Neural progenitor cell (in vitro differentiated cells): ENCODE data around the gene THSD4.

ENCODE experiments used
- EZH2 ChIP-seq: fragments of 200-600 bp; sonication (generic); IDR thresholded peaks from 2 replicates; pipeline ENCODE4 v1.6.1; 2017; ENCODE audit warnings: antibody characterized with exemption, mild to moderate bottlenecking, moderate library complexity
- EZH2phosphoT487 ChIP-seq: fragments of 200-600 bp; sonication (generic); IDR thresholded peaks from 2 replicates; pipeline ENCODE4 v1.6.1; 2017; ENCODE audit warnings: antibody characterized with exemption
- TF ChIP-seq, protein P1 (sequence below): fragments of 200-600 bp; sonication (generic); IDR thresholded peaks from 2 replicates; pipeline ENCODE4 v1.5.1; 2017; ENCODE audit warnings: antibody characterized with exemption, mild to moderate bottlenecking

DNA sequence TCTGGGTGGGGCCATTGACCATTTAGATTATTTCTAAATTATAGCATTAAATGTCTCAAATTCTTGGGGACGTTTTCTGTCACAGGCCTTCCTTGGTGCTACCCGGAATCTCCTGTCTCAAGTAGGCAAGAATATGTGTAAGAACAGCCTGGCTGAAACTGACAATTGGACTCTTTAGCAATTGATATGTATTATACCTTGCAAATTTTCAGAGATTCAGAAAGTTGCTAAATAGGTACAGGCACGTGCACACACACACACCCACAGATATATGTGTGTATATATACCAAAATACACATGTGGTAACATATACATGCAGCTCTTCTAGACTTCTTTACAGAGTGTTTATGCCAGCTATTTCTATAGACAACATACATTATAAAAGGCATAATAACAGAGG is 481.9 kb downstream of the THSD4 start:
- TF ChIP-seq, protein P1, sequence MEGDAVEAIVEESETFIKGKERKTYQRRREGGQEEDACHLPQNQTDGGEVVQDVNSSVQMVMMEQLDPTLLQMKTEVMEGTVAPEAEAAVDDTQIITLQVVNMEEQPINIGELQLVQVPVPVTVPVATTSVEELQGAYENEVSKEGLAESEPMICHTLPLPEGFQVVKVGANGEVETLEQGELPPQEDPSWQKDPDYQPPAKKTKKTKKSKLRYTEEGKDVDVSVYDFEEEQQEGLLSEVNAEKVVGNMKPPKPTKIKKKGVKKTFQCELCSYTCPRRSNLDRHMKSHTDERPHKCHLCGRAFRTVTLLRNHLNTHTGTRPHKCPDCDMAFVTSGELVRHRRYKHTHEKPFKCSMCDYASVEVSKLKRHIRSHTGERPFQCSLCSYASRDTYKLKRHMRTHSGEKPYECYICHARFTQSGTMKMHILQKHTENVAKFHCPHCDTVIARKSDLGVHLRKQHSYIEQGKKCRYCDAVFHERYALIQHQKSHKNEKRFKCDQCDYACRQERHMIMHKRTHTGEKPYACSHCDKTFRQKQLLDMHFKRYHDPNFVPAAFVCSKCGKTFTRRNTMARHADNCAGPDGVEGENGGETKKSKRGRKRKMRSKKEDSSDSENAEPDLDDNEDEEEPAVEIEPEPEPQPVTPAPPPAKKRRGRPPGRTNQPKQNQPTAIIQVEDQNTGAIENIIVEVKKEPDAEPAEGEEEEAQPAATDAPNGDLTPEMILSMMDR = no peak
- no peak for TF ChIP-seq EZH2
- TF ChIP-seq EZH2phosphoT487 = no peak
